ENCODE data around the gene MAP2.

Gene MAP2

DNA sequence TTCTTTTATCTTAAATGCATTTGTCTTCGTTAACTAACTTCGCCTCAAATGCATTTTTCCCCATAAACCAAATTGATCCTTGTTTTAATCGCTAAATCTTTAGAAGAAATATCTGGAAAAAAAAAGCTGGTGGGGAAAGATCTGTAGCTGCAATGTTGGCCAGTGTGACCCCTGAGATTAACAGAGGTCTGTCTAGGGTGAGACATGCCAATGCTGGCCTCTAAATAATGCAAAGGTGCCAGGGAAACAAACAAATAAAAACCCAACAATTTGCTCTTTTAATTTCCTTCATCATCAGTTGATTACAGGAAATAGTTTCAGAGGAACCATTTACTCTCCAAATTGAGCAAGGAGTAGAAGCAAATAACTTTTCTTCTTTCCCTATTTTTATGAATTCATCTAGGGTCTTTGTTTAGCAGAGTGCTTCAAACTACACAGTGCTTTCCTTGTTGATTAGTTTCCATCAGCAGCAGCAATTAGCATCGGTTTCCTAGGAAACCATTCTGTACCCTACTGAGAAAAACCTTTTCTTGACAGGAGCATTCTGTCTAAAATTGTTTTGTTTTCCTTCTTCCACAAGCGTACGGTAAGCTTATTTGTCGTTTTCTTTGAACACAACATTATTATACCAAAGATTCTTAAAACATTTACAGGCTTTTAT lies 247.3 kb downstream of the MAP2 start:
- CTCF ChIA-PET = no interaction called here
- no peaks in the 10 kb centered on the region for H3K4me1 Mint-ChIP-seq
- no peaks in the 10 kb centered on the region for H3K9me3 Mint-ChIP-seq
- no peak overlapping the region for H3K4me3 Mint-ChIP-seq
- H3K27ac Mint-ChIP-seq = no peak overlapping the region
- DNase-seq = no peak
- H3K27me3 Mint-ChIP-seq = no peaks in the 10 kb centered on the region
- H3K36me3 Mint-ChIP-seq = no peaks in the 10 kb centered on the region

DNA sequence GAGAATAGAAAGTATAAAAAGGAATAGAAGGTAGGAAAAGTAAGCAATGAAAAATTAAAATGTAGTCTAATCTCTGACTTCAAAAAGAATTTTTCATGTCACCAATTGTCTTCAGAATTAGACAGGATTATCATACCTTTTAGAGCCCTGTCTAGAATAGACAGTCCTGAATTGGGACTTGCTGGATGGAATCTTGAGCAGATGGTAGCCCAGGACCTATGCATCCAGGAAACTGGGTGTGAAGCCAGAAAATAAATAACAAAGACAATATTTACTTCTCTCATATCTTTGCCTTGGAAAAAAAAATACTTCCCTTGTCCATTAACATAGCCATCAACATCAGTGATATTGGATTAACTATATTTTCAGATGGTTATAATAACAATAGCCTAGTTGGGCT lies 250.0 kb downstream of the MAP2 start:
- H3K36me3 Mint-ChIP-seq = no peaks in the 10 kb centered on the region
- no peaks in the 10 kb centered on the region for H3K4me1 Mint-ChIP-seq
- no peaks in the 10 kb centered on the region for H3K27me3 Mint-ChIP-seq
- DNase-seq = no peak
- H3K9me3 Mint-ChIP-seq = no peaks in the 10 kb centered on the region
- H3K27ac Mint-ChIP-seq = no peak overlapping the region
- CTCF ChIA-PET = no interaction called here
- no peak overlapping the region for H3K4me3 Mint-ChIP-seq

DNA sequence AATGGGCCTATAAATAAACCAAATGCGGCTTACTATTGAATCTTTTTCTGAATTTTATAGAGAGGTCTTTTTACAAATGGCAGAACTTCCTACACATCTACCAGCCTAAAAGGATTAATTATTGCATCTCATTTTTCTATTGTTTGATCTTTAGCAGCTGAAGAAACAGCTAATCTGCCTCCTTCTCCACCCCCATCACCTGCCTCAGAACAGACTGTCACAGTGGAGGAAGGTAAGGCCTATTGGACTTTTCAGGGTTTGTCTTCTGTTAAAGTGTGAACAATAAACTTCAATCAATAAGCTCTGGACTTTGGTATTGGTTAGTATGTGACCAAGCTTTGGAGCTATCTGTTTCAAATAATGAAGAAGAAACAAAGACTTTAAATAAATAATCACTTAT lies 256.7 kb downstream of the MAP2 start:
- Mint-ChIP-seq H3K36me3 (no peaks in the 10 kb centered on the region), H3K4me3 (no peak overlapping the region), H3K4me1 (no peaks in the 10 kb centered on the region), H3K27ac (no peak overlapping the region), H3K27me3 (no peaks in the 10 kb centered on the region), H3K9me3 (no peaks in the 10 kb centered on the region)
- CTCF ChIA-PET = no interaction called here
- no peak for DNase-seq

DNA sequence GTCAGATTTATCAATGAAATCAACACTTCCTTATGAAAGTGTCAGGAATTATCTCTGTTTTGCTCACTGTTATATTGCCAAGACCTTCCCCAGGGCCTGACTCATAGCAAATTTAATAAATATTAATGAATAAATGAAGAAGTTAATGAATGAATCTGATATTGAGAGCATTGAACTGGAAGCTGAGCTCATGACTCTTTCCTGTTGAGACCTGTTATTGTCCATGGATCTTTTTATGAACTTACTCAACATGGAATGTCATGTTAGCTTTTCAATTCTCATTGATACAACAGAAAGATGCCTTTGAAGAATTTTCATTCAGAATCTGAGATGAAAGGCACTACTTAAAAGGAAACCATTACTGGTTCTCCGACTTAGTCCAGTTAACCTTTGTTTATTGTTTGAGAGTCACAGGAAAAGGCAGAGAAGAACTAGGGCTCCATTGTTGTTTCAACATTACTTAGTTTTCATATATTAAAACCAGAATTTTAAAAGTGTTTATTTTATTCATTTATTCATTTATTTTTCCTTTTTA lies 257.4 kb downstream of the MAP2 start:
- Mint-ChIP-seq H3K9me3 (no peaks in the 10 kb centered on the region), H3K4me3 (no peak overlapping the region), H3K36me3 (no peaks in the 10 kb centered on the region), H3K27me3 (no peaks in the 10 kb centered on the region), H3K4me1 (no peaks in the 10 kb centered on the region), H3K27ac (no peak overlapping the region)
- no peak for DNase-seq
- CTCF ChIA-PET = no interaction called here

DNA sequence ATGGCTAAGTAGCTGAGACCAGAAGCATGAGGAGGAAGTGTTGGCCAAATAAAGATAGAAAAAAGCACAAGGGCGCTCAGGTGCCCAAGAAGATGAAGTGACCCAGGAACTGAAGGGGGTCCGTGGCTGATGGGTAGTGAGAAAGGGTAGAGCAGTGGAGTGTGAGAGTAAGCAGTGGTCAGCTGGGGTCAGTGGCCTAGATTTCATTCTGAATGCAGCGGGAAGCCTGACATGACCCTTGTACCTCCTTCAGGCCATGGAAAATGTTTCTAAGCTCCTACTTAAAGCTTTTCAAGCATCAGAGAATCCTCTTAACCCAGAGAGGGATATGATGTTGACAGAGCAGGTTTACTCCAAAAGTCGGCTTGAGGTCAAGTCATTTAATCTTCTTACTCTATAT lies 258.8 kb downstream of the MAP2 start:
- H3K4me1 Mint-ChIP-seq = no peaks in the 10 kb centered on the region
- H3K4me3 Mint-ChIP-seq = no peak overlapping the region
- H3K27ac Mint-ChIP-seq = no peak overlapping the region
- no peaks in the 10 kb centered on the region for H3K27me3 Mint-ChIP-seq
- no peaks in the 10 kb centered on the region for H3K36me3 Mint-ChIP-seq
- no peaks in the 10 kb centered on the region for H3K9me3 Mint-ChIP-seq
- no peak for DNase-seq
- CTCF ChIA-PET = no interaction called here

DNA sequence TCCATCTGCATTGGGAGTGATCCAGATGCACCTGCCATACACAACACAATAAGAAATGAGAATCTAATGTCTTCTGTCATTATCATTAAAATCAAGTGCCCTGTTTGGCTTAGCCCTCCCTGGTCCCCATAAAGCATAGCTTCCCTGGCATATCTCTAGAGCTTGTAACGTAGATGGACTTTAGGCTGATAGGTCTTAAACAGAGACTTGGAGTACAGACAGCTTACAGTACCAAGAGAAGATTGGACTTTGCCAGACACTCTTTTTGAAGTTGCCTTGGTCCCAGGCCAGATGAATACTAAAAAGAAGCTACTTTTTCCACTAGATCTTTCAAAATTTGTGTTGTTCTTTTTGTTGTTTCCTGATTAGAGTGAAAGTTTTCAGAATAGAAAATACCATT lies 261.5 kb downstream of the MAP2 start:
- no peaks in the 10 kb centered on the region for H3K27me3 Mint-ChIP-seq
- CTCF ChIA-PET = no interaction called here
- no peaks in the 10 kb centered on the region for H3K4me1 Mint-ChIP-seq
- DNase-seq = no peak
- no peak overlapping the region for H3K27ac Mint-ChIP-seq
- H3K36me3 Mint-ChIP-seq = no peaks in the 10 kb centered on the region
- no peak overlapping the region for H3K4me3 Mint-ChIP-seq
- H3K9me3 Mint-ChIP-seq = no peaks in the 10 kb centered on the region

DNA sequence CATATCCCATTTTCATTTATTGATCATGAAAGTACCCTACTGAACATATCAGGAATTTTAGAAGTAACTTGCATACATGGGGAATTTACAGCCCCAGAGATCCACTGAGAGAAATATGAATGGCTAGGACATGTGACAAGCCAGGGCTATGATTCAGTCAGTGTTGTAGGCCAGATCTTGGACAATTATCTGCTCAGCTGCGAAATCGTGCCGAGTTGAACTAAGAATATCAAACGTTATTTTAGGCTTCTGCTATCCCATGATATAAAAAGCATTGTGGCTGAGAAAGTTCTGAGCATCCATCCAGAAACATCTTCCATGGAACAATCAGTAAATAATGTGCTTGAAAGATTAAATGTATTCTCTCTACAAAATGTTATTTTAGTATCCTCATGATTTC lies 262.1 kb downstream of the MAP2 start:
- Mint-ChIP-seq H3K27ac (no peak overlapping the region), H3K4me3 (no peak overlapping the region), H3K36me3 (no peaks in the 10 kb centered on the region), H3K9me3 (no peaks in the 10 kb centered on the region), H3K27me3 (no peaks in the 10 kb centered on the region), H3K4me1 (no peaks in the 10 kb centered on the region)
- CTCF ChIA-PET = no interaction called here
- DNase-seq = no peak

DNA sequence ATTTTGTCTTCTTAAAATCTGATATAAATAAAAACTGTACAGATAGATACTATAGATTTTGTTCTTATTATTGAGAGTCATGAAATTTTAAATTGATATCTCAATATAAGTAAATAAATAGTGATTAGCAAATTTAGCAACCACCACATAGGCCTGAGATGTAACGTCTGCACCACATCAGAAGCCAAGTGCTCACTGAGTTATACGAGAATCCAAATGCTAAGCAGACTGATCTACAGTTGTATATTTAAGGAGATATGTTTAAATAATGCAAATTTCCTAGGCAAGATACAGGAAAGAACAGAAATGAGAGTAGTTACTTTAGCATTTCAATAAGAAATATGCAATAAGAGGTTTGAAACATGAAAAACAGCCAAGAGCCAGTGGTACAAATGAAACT lies 262.6 kb downstream of the MAP2 start:
- Mint-ChIP-seq H3K4me3 (no peak overlapping the region), H3K9me3 (no peaks in the 10 kb centered on the region), H3K4me1 (no peaks in the 10 kb centered on the region), H3K36me3 (no peaks in the 10 kb centered on the region), H3K27me3 (no peaks in the 10 kb centered on the region), H3K27ac (no peak overlapping the region)
- no peak for DNase-seq
- CTCF ChIA-PET = no interaction called here

DNA sequence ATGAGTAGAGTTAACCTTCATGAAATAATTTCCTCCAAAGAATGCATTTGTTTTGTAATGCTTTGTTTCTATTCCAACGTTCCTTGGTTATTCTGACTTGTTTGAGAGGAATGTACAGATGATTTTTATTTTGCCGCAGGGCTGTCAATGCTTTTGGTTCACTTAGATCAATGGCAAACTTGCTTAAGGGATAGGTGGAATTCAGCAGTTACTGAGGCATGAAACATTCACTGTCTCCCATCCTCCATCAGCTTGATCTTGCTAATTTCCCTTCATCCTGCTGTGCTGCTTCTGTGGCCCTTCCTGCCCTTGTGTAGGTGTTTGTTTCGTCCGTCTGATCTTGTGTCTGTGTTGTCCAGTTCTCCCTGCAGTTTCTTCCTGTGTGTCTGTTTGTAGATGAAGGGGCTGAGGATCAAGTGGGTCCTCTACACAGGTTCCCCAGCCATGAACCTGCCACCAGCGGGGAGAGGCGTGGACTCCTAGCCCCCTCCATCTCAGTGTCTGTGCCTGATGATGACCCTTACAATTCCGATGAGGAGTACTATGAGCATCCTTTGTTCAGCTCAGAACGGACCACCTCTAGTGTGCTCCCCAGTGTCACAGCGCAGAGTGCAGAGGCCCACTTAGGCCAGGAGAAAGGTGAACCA lies 263.6 kb downstream of the MAP2 start:
- CTCF ChIA-PET = no interaction called here
- no peak overlapping the region for H3K4me3 Mint-ChIP-seq
- no peaks in the 10 kb centered on the region for H3K4me1 Mint-ChIP-seq
- no peaks in the 10 kb centered on the region for H3K27me3 Mint-ChIP-seq
- no peaks in the 10 kb centered on the region for H3K9me3 Mint-ChIP-seq
- no peaks in the 10 kb centered on the region for H3K36me3 Mint-ChIP-seq
- DNase-seq = no peak
- H3K27ac Mint-ChIP-seq = no peak overlapping the region

DNA sequence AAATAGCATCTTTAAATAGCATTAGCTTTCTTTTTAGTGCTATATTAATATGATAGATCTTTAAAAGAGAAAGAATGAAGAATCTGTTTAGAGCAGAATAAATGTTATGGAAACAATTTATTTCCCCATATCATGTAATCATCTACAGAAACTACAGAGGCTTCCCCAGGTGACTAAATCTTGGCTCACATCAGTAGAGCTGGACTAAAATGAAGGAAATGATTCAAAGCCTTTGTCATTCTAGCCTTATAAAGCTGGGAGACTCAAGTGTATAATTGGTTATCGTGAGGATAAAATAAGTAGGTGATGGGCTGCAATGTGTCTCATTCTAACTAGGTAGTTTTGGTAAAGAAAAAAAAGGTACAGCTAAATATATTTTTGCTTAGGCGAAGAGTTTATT lies 264.5 kb downstream of the MAP2 start:
- CTCF ChIA-PET = no interaction called here
- Mint-ChIP-seq H3K4me1 (no peaks in the 10 kb centered on the region), H3K27ac (no peak overlapping the region), H3K36me3 (no peaks in the 10 kb centered on the region), H3K4me3 (no peak overlapping the region), H3K9me3 (no peaks in the 10 kb centered on the region), H3K27me3 (no peaks in the 10 kb centered on the region)
- DNase-seq = no peak

DNA sequence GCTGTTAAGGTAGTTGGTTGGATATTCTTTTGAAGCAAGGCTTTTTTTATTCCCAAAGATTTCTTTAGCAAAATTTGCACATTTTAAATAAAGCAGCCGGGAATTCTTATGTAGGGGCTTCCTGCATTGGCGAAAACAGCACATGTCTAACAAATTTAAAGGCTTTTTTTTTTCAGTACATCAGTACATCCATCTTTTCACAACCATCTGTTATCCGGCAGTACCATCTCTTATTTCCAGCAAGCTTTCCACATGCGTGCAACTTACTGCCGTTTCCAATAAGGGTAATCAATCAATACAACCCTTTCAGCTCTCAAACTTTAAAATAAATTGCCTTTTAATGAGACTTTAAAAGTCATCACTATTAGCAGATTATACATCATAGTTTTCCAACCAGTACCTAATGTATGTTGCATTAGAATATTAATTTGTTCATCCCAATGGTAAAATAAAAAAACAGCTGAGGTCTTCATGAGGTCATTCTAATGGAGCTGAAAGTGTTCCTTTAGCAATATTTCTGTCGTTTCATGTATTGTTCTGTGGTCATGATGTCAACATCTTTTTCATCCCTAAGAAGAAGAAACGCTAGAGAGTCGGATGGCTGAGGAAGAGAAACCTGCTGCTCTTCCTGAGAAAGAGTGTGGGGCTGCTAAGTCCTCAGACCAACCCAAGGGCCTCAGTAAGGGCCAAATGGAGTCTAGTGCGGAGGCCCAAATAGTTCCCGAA lies 266.3 kb downstream of the MAP2 start:
- Mint-ChIP-seq H3K4me3 (no peak overlapping the region), H3K9me3 (peaks cover 2% of the 10 kb centered on the region), H3K36me3 (no peaks in the 10 kb centered on the region), H3K4me1 (no peaks in the 10 kb centered on the region), H3K27me3 (no peaks in the 10 kb centered on the region), H3K27ac (no peak overlapping the region)
- DNase-seq = no peak
- CTCF ChIA-PET = no interaction called here

DNA sequence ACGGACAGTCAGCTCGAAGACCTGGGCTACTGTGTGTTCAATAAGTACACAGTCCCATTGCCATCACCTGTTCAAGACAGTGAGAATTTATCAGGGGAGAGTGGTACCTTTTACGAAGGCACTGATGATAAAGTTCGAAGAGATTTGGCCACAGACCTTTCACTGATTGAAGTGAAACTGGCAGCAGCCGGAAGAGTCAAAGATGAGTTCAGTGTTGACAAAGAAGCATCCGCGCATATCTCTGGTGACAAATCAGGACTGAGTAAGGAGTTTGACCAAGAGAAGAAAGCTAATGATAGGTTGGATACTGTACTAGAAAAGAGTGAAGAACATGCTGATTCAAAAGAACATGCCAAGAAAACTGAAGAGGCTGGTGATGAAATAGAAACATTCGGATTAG lies 270.9 kb downstream of the MAP2 start:
- H3K27ac Mint-ChIP-seq = no peak overlapping the region
- H3K36me3 Mint-ChIP-seq = no peaks in the 10 kb centered on the region
- H3K4me3 Mint-ChIP-seq = no peak overlapping the region
- DNase-seq = no peak
- CTCF ChIA-PET = no interaction called here
- peaks cover 3% of the 10 kb centered on the region for H3K9me3 Mint-ChIP-seq
- H3K27me3 Mint-ChIP-seq = no peaks in the 10 kb centered on the region
- peaks cover 6% of the 10 kb centered on the region for H3K4me1 Mint-ChIP-seq

DNA sequence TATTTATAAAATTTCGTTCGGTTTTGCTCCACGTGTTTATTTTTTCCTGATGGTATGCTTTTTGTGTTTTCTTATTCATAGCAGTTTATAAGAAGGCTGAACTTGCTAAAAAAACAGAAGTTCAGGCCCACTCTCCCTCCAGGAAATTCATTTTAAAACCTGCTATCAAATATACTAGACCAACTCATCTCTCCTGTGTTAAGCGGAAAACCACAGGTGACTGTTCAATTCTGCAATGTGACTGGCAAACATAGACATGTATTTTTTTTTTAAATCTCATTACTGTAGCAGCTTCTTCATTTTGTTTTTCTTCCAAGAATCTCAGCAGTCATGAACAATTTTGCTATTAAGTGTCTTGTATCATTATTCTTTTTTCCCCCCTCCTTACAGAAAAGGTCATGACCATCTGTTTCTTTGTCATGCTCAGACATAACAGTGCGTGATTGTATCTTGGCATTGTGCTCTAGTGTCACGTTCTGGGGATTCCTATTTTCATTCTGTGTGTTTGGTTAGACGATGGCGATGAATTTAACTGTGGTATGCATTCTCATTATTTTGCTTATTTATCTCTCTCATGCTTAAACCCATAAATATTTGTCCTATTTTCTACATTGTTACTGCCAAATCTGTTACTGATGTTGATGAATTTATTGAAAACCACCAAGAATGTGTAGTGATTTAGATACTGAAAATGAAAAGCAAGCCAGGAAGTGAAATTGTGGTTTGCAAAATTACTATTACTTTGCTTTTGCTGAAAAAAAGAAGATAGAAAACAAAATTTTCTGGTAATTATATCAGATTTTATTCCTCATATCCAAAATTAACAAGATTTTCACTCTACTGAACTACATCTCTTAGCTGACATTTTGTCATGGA lies 273.2 kb downstream of the MAP2 start:
- CTCF ChIA-PET = no interaction called here

DNA sequence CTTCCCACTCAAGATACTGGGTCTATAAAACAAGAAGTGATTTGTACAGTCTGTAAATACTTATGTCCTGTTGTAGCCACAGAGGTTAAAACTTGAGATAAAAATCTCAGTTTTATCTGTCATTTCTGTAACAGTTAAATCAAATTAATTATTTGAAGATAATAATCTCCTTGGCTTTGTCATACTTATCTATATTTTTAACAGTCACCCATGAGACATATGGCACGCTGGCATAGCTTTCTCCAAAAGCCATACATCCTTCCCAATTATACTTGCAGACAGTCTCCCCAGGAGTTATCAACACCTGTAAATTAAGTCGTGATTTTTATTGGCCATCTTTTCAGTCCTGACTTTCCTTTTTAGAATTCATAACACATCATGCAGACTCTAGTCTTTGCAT lies 278.9 kb downstream of the MAP2 start:
- Mint-ChIP-seq H3K9me3 (no peaks in the 10 kb centered on the region), H3K4me3 (no peak overlapping the region), H3K36me3 (no peaks in the 10 kb centered on the region), H3K27me3 (no peaks in the 10 kb centered on the region), H3K27ac (no peak overlapping the region), H3K4me1 (no peaks in the 10 kb centered on the region)
- DNase-seq = no peak
- CTCF ChIA-PET = no interaction called here

More for the DNA sequence above, 273.2 kb downstream of the MAP2 start:
- no peak overlapping the region for H3K4me3 Mint-ChIP-seq
- peaks cover 3% of the 10 kb centered on the region for H3K9me3 Mint-ChIP-seq
- H3K27ac Mint-ChIP-seq = no peak overlapping the region
- H3K36me3 Mint-ChIP-seq = no peaks in the 10 kb centered on the region
- peaks cover 6% of the 10 kb centered on the region for H3K4me1 Mint-ChIP-seq
- DNase-seq = no peak
- H3K27me3 Mint-ChIP-seq = no peaks in the 10 kb centered on the region
